Measurements from ENCODE around the gene NRXN3.

Gene NRXN3

GRCh38 chr14:79451601-79452000 is 1281.4 kb downstream of the NRXN3 start:
- DNase-seq: no peak

DNA sequence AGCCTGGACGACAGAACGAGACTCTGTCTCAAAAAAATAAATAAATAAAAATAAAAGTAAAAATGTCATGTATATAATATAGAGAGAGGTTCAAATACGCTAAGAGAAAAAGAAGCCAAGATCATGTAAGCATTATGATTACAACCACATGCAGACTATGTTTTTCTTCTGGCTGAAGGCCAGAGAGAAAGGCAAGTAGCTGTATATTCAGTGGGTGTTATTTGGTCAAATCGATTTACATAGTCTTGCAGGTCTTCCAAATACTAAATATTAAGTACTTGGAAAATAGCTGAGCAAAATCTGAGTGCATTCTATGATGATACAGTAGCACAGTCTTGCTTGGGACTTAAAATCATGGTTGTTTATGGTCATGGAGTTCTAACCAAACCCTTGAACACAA is 1283.1 kb downstream of the NRXN3 start:
- no peak for DNase-seq

DNA sequence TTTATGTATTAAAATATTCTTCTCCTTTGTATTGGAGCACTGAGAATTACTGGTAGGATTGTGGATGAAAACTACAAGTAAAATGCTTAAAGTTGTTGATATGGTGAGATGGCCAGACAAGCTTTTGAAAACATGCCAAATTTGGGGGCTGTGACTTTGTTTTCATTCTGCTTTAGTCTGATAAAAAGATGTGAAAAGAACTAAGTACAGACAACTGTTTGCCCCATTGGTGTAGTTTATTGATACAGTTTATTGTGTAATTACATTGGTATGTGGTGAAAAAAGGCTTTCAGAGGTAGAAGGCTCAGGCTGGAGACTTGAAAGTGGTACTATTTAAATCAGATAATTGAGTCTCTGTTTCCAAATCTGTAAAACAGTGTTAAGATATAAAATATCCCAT is 1294.3 kb downstream of the NRXN3 start:
- no peak for DNase-seq

GRCh38 chr14:79465651-79466050 is 1295.5 kb downstream of the NRXN3 start:
- no peak for DNase-seq

- DNase-seq: no peak
Observed at GRCh38 chr14:79466938-79467527, 1296.9 kb downstream of the NRXN3 start.

DNA sequence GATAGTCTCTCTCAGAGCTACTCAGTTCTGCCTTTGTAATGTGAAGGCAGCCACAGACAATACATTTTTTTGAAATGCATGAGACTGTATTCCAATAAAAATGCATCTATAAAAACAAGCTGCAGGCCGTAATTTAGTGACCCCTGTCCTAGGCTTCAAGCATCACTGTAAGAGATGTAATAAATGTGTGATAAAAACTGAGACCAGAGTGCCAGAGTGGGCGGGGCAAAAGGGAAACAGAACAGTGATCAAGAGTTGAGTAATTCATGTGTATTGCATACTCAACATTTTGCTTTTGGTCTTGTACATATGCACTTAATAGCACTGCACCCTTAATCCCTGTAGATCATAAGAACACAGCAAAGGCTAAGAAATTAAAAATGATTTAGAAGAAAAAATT is 1297.7 kb downstream of the NRXN3 start:
- DNase-seq: no peak

GRCh38 chr14:79468486-79468885 is 1298.3 kb downstream of the NRXN3 start:
- DNase-seq: no peak

- DNase-seq: no peak
Observed at GRCh38 chr14:79473651-79474050, 1303.5 kb downstream of the NRXN3 start.

DNA sequence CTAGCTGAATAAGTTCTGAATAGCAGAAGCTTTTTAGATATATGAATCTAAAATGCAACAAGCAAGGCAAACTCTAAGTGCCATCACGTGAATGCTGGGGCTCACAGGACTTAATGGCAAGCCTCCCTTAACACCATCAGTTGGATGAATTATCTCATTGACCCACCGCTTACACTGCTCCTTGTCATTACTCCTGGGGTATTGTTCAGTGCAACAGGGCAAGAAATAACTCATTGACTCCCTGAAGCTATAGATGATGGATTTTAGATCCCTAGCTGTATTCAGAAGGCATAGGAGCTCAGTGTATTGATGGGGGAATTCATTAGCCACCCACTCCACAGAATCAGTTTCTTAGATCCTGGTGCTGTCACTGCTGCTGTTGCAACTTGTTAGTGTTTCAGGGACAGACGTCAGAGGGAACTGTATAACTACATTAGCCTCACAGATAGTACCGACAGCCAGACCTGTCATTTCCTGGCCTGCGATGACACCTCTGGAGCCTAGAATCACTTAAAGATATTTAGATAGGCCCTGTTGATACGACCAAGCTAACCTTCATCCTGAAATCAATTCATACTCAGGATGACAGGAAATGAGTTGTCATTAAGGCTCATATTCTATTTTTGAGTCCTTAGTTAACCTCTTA is 1305.8 kb downstream of the NRXN3 start:
- DNase-seq: no peak

GRCh38 chr14:79476552-79476951 is 1306.4 kb downstream of the NRXN3 start:
- no peak for DNase-seq

DNA sequence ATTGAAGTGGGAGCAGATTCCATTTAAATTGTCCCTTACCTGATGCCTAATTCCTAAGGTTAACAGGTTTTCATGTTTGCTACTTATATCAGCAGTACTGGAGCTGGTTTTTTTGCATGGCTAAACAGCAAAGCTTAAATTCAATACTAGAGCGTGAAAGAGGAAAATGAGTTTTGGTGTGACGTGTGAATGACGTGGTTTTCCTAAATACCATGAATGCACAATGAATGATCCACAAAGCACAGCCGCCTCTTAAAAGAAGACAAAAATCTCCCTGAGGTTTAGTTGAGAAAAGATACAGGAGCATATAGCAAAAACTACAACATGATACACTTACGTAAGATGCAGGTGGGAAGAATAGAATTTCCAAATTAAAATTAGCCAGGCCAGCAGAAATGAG is 1310.0 kb downstream of the NRXN3 start:
- DNase-seq: no peak

GRCh38 chr14:79482825-79483224 is 1312.7 kb downstream of the NRXN3 start:
- no peak for DNase-seq

DNA sequence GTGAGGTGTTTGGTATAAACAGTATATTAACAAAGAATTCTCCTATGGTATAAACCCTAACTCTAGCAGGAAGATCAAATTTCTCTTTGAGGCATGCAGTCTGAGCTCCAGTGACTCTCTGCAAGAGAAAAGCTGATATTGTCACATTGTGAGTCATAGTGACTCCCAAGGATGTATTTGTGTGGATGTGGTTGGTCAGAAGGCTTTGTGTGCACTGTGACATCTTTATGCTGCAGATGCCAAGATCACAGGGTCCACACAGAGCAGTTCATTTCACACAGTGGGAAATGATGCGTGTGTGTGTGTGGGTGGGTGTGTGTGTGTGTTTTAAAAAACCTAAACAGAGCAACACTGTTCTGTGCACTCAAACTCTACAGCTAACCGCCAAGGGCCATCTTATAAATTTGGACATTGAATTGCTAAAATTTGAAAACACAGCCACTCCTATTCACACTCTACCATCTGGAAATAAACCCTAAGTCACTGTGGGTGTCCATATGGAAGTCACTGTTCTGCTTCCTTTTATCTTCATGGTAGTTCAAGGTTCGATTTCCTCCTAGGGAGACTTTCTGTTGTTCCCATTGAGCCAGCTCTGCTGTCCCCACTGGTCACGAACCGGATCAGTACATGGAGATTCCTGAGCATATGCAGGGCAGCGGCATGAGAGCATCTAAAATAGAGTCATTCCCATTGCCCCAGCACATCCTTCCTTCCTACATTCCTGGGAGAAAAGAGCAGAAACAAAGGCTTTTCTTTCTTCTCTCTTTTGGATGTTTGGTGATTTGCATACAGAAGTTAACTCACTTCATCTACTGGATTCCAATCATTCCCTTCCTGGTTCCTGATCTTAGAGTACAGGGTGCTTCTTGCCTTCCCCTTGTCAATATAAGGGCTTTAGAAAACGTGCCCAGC is 1313.6 kb downstream of the NRXN3 start:
- DNase-seq: no peak

DNA sequence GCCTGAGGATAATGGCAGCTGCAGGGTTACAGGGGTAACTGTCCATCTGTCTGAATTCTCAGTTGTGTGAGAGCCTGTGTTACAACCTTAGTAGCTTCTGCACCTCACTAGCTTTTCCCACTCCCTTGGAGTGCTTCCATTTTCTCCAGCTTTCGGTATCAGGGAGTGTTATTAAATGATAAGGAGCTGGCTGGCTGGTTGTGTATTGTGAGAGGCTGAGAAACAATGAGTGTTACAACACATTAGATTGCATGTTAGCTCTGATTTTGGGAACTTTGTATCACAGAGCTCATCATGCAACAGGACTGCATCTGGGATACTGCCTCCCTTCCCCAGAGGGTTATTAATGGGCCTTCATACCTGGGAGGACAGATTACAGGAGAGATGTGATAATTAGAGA is 1317.5 kb downstream of the NRXN3 start:
- DNase-seq: no peak

DNA sequence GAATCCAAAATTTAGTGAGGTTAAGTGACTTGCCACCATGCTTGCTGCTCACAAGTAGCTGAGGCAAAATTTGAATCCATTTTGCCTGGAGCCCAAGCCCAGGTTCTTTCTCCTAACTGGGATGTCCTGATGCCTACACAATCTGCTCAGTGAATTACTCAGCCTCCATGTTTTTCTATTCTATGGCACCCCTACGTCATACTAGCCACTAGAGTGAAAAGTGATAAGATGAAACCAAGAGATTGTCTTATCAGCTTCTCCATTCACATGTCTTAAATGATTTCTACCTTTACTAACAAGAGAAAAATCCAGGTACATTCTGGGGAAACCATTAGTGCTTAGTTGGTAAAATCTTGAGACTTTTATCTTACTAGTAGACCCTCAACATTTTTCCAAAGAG is 1321.0 kb downstream of the NRXN3 start:
- no peak for DNase-seq

- no peak for DNase-seq
Observed at GRCh38 chr14:79493081-79493645, 1323.0 kb downstream of the NRXN3 start.

GRCh38 chr14:79496701-79497100 is 1326.5 kb downstream of the NRXN3 start:
- no peak for DNase-seq

GRCh38 chr14:79500489-79500888 is 1330.3 kb downstream of the NRXN3 start:
- DNase-seq: no peak

DNA sequence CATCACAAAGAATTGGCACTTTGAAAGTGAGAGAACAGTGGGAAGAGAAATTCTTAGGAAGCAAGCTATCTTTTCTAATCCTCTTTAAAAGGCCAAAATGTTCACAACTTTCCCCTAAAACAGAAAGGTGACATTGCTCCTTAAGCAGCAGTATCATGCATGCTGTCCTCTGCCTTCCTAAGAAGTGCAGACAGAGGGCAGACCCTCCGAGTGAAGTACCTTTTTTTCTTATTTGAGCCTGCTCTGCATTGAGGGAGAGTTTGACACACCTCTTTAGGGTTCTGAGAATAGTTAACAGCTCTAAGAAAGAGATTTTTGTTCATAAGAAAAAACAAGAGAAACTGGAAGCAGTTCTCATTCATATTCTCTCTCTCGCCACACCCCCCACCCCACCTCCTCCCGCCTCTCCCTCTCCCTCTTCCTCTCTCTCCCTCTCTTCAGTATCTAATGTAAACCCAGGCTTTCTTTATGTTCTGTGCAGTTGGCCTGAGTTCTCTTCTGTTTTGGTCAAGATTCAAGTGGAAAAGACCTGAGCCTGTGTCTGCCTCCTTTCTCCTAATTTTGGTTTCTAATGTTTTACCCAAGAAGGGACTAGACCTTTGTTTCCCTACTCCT is 1332.1 kb downstream of the NRXN3 start:
- no peak for DNase-seq

DNA sequence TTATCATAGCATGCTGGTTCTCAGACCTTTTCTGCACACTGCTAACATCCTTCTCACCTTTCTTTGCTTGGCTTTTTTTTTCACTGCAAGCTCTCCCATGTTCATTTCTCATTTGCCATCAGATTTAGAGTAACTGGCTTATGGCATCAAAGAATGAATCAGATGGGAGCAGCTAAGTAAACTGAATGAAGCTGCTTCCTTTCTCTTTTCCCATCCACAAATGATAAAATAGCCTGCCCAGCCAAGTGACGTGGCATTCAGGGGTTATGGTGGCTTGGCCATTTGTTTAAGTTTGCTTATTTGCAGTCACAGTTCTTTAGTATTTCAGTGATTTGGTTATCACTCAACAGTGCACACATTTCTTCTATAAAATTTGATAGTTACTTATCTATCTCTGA is 1332.6 kb downstream of the NRXN3 start:
- no peak for DNase-seq

DNA sequence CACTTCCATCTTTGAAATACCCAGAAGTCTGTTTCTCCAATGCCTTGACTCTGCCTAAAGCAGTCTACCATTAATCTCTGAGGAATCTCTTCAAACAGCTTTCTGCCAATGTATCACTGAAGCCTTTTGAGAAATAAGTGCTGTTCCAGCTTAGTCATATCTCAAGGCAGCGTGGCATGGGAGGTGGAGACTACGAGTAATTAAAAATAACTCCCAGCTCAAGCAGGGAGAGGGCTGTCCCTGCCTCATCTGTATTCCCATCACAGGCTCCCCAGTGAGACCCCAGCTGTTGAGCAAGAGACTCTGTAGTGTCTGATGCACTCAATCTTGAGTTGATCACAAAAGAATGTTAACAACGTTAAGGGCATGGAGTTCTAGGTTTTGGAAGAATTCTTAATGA is 1340.5 kb downstream of the NRXN3 start:
- DNase-seq: no peak

- DNase-seq: no peak
Observed at GRCh38 chr14:79511146-79511545, 1341.0 kb downstream of the NRXN3 start.

DNA sequence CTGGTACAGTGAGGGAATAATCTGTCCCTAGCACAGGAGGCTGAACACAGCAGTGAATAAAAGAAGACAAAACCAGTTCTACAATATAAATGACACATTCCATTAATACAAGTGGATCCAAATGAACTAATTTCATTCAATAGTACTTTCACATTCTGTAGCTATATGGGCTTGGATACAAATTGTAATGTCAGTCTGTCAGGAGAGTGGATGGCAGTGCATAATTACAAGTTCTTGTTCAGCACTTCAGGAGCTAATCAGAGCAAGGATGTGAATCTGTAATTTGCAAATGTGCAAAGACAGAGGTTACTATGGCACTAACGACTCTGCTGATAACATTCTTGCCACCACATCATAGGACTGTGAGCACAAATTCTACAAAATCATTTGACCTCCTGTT is 1343.3 kb downstream of the NRXN3 start:
- DNase-seq: no peak
